GM12891 (cell line): ENCODE data around the gene CDH5.

ENCODE experiments used
- PAX5 ChIP-seq: IDR thresholded peaks from 2 replicates; pipeline ENCODE4 v1.6.1; 2011; ENCODE audit warnings: low read length, moderate library complexity, mild to moderate bottlenecking; ENCODE audit not compliant: insufficient read depth, severe bottlenecking
- POLR2A ChIP-seq: IDR thresholded peaks from 2 replicates; pipeline ENCODE4 v1.6.1; 2011; ENCODE audit warnings: low read depth, low read length, control low read depth
- POLR2AphosphoS5 ChIP-seq: IDR thresholded peaks from 2 replicates; pipeline ENCODE4 v1.6.1; 2011; ENCODE audit warnings: low read depth, low read length, control low read depth

- no peak for TF ChIP-seq POLR2A
- no peak for TF ChIP-seq POLR2AphosphoS5
- TF ChIP-seq PAX5: no peak
Measured at GRCh38 chr16:66428682-66429251, 62.3 kb downstream of the CDH5 start.
